Uterus (tissue), 2 donors: ENCODE results near the gene NUDT13.

ENCODE experiments used
- POLR2A ChIP-seq, 2 donors: fragments of 450-650 bp; IDR thresholded peaks; one replicate each; pipeline ENCODE4 v1.6.1; 2016; ENCODE audit warnings: antibody characterized with exemption in 2 of 2, mild to moderate bottlenecking in 1 of 2, moderate library complexity in 1 of 2
- TF ChIP-seq, protein P1 (sequence below), 4 experiments: fragments of 200-600 bp in 2 of 4; fragments of 450-650 bp in 2 of 4; sonication (generic) in 2 of 4; IDR thresholded peaks; one replicate each; pipeline ENCODE4 v1.5.1; 2016 to 2019; ENCODE audit warnings: antibody characterized with exemption in 4 of 4, mild to moderate bottlenecking in 2 of 4, moderate library complexity in 1 of 4

DNA sequence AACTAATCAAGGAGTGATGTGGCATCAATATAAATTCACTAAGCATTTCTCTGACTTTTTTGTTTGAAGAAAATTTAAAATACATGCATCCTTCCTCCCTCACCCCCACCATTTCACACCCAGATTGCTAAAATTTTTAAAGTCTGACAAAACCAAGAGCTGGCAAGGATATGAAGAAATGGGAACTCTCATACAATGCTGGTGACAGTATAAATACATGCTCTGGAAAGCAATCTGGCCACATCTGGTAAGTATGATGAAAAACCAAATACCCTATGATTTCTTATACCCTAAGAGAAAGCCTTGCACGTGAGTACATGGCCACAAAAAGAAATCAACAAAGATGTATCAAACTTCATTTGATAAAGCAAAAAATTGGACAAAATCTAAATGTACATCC is 44.8 kb upstream of the NUDT13 start:
- TF ChIP-seq, protein P1, sequence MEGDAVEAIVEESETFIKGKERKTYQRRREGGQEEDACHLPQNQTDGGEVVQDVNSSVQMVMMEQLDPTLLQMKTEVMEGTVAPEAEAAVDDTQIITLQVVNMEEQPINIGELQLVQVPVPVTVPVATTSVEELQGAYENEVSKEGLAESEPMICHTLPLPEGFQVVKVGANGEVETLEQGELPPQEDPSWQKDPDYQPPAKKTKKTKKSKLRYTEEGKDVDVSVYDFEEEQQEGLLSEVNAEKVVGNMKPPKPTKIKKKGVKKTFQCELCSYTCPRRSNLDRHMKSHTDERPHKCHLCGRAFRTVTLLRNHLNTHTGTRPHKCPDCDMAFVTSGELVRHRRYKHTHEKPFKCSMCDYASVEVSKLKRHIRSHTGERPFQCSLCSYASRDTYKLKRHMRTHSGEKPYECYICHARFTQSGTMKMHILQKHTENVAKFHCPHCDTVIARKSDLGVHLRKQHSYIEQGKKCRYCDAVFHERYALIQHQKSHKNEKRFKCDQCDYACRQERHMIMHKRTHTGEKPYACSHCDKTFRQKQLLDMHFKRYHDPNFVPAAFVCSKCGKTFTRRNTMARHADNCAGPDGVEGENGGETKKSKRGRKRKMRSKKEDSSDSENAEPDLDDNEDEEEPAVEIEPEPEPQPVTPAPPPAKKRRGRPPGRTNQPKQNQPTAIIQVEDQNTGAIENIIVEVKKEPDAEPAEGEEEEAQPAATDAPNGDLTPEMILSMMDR (IDR thresholded peaks at IDR 0.05) = no peak
- TF ChIP-seq POLR2A (IDR thresholded peaks at IDR 0.05) = no peak
